NCI-H128 (cell line): ENCODE measurements around the gene PCDH18.
"Not testable (repeated sequence)": the region's sequence is repeated elsewhere in the genome, so short reads cannot be mapped to it uniquely, and the experiment has no call there.

Source experiments
- DNase-seq: peaks from one replicate; lab custom pipeline; 2025; ENCODE audit not compliant: unreplicated experiment; lab: John Stamatoyannopoulos, UW

PCDH18 gene

GRCh38 chr4:137529432-137529831 is 2.9 kb downstream of the PCDH18 start:
- no peak for DNase-seq

DNA sequence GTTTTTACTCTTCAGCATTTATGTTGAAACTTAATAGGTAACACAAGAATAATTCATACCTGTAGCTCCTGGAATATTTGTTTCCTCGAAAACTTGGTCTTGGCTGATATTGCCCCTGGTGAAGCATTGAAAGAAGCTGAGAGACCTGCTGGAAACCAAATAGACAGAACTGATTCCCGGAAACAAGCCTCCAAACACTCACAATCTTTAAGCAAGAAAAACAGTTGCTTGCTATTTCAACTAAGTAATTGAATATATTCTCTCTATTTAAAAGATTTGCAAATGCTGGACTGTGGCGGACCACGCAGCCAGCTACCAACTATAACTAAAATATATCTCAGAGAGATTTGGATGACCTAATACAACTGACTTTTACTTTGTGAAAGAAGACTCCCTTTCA is 3.6 kb downstream of the PCDH18 start:
- DNase-seq, result no peak

GRCh38 chr4:137526681-137527080 is 5.6 kb downstream of the PCDH18 start:
- DNase-seq, result no peak

GRCh38 chr4:137524725-137525369 is 7.4 kb downstream of the PCDH18 start:
- DNase-seq, result no peak

- DNase-seq, result no peak
These were observed 9.0 kb downstream of the PCDH18 start for GRCh38 chr4:137523329-137523728.

- DNase-seq, result no peak
These were observed 11.2 kb downstream of the PCDH18 start for GRCh38 chr4:137521053-137521452.

GRCh38 chr4:137519406-137519805 is 12.9 kb downstream of the PCDH18 start:
- DNase-seq, result no peak

DNA sequence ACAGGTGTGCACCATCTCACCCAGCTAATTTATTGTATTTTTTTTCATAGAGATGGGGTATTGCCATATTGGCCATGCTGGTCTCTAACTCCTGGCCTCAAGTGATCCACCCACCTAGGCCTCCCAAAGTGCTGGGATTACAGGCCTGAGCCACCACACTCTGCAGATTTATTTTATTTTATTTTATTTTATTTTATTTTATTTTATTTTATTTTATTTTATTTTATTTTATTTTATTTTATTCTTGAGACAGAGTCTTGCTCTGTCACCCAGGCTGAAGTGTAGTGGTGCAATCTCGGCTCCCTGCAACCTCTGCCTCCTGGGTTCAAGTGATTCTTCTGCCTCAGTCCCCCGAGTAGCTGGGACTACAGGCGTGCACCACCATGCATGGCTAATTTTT is 15.0 kb downstream of the PCDH18 start:
- not testable (repeated sequence) for DNase-seq

- DNase-seq, result no peak
These were observed 17.7 kb downstream of the PCDH18 start for GRCh38 chr4:137514406-137515111.

DNA sequence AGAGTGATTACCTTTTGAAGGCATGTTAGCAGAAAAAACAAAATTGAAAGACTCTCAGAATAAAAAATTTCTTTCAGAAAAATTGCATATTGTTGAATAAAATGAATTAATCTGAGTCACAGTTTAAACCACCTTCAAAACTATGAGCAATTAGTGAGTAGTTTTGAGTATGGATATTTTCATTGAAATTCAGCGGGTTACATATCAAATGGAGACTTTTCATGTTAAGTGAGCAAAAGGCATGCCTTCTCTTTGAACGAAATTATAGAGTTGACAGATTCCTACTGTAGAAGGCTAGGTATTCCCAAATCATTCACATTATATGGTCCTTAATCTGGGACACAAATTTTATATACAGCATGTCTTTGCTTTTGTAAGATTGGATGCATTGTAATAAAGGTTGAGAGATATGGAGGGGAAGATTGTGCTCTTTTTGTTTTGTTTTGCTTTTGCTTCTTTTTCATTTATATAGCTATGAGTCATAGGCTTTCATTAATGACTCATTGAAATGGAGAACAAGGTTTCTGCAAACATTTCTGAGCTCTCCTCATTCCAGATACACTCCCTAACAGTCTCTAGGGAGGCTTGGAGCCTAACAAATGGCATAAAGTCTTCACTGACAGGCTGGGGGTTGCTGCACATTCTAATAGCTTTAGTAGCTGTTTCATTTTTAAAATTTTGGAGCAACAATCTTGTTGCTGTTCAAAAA is 21.6 kb downstream of the PCDH18 start:
- DNase-seq, result no peak

- no peak for DNase-seq
These were observed 22.4 kb downstream of the PCDH18 start for GRCh38 chr4:137509855-137510282.

DNA sequence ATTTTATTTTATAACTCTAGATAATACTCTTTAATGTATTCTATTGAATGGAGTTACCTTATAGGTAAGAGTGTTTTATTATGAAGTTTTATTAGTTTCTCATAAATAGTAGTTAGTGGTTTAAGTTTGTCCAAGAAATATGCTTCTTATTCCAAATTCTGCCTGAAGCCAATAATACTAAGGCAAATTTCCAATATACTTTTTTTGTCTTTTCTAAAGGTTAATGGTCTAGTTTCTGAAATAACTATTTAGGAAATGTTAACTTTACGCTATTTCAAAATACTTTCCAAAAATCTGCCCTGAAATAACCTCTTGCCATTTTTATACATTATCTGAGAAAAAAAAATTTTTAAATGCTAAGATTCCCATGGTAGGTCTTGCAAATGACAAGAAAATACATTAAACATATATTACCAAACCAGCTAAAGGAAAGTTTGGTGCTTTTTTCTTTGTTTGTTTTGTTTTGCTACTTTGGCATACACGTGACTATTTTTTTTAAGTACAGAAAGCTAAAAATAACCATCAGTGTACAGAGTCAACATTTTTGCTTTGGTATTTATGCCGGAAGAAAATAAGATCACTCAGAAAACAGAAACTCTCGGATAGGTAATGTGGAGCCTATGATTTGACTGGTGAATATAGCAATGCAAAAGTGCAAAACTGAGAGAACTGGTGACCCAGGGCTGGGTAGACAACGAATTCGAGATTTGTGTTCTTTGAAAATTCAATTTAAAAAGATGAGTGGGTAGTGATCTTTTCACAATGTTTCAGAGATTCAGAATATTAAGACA is 29.8 kb downstream of the PCDH18 start:
- DNase-seq, result no peak

GRCh38 chr4:137496267-137496666 is 36.0 kb downstream of the PCDH18 start:
- not testable (repeated sequence) for DNase-seq

DNA sequence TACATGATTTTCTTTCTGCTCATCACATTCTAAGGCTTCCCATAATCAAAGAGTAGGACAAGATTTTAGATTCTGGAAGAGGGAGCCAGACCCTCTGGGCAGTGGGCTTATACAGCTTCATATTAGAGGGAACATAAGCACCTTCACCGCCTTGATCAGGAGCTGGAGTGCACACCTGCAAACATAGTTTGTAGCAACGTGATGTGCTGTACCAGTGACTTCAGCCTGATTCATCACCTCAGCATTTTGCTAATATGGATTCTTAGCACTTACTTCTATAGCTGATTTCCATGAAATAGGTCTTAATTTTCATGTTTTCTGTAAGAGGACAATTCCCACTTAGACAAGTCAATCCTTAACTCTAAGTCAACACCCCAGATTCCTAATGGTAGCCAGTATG is 36.7 kb downstream of the PCDH18 start:
- no peak for DNase-seq

- not testable (repeated sequence) for DNase-seq
These were observed 48.9 kb downstream of the PCDH18 start for GRCh38 chr4:137483313-137483959.

DNA sequence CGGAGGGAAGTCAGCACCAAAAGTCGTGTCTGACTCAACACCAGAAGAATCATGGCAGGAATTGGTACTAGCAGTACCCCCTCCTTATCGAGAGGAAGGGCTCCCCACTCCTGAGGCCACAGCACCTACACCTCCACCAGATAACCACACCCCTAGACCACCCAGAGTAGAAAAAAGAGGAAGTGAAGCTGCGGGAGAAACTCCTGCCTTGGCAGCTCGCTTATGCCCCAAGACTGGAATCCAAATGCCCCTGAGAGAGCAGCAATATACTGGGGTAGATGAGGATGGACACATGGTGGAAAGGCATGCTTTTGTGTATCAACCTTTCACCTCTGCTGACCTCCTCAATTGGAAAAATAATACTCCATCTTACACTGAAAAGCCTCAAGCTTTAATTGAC is 52.6 kb downstream of the PCDH18 start:
- DNase-seq, result not testable (repeated sequence)

GRCh38 chr4:137476345-137476744 is 55.9 kb downstream of the PCDH18 start:
- DNase-seq, result no peak

- no peak for DNase-seq
These were observed 57.5 kb downstream of the PCDH18 start for GRCh38 chr4:137474711-137475301.

GRCh38 chr4:137471895-137472294 is 60.4 kb downstream of the PCDH18 start:
- no peak for DNase-seq

GRCh38 chr4:137471461-137471860 is 60.8 kb downstream of the PCDH18 start:
- DNase-seq, result no peak
